Ovary (tissue), 9 donors: Measurements from ENCODE around the gene MANEAL. TPM values are rescaled to one million over a fixed set of nuclear protein-coding genes. Genes with fewer than 3 reads are reported as not detected.

ENCODE experiments used
- DNase-seq, 5 donors: peaks; one replicate each; pipeline ENCODE4 v3.0.0-alpha.2; 2019 to 2020
- H3K27ac ChIP-seq, 2 donors: fragments of 200-600 bp; one replicate each; pipeline versions ENCODE4 v1.5.1 to v1.8.0; 2019 to 2022
- H3K27me3 ChIP-seq: fragments of 200-600 bp; one replicate; pipeline ENCODE4 v1.8.0; 2022
- H3K36me3 ChIP-seq: fragments of 200-600 bp; sonication (generic); one replicate; pipeline ENCODE4 v1.5.1; 2019
- H3K4me1 ChIP-seq: one replicate; pipeline ENCODE4 v1.8.1; 2013; ENCODE audit warnings: mild to moderate bottlenecking, moderate library complexity; ENCODE audit not compliant: insufficient read depth
- H3K4me3 ChIP-seq: fragments of 200-600 bp; sonication (generic); one replicate; pipeline ENCODE4 v1.5.1; 2017
- H3K9me3 ChIP-seq, 2 donors: fragments of 200-600 bp in 1 of 2; sonication (generic) in 1 of 2; one replicate each; pipeline versions ENCODE4 v1.5.1 to v1.8.1; 2013 to 2019; ENCODE audit warnings: mild to moderate bottlenecking in 1 of 2, moderate library complexity in 1 of 2
- EP300 ChIP-seq: sonication (generic); formaldehyde crosslinking; IDR thresholded peaks from one replicate; pipeline ENCODE4 v1.6.1; 2017; ENCODE audit warnings: antibody characterized with exemption
- POLR2A ChIP-seq: fragments of 450-650 bp; IDR thresholded peaks from one replicate; pipeline ENCODE4 v1.6.1; 2017; ENCODE audit warnings: antibody characterized with exemption, mild to moderate bottlenecking, moderate library complexity
- WGBS, 3 donors: extraction: QIAGEN DNeasy Blood & Tissue Kit in 1 of 3; methylation state at CpG; one replicate each; pipeline versions ENCODE4 v1.1.5 to v1.1.7; 2013 to 2017; 5-methylcytosine and 5-hydroxymethylcytosine counted together
- intact Hi-C, 4 donors: fragments of 100-400 bp; cut with DNase I; formaldehyde crosslinking; loops; one replicate each; pipeline versions ENCODE4 v1.11.0 to v1.15.1; 2022 to 2023
- polyA plus RNA-seq, 2 donors: library from polyadenylated mRNA; stranded (reverse); fragments of 200-250 nt in 1 of 2; fragments of 350-450 nt in 1 of 2; fragmentation: Illumina TruSeq in 1 of 2; extraction: RNeasy Lipid Tissue Mini Kit (QIAGEN cat#74804) in 1 of 2; gene quantifications; one replicate each; pipeline ENCODE4 v1.2.3, GENCODE V29; 2013 to 2014
- total RNA-seq, 7 donors: library from RNA; depleted of rRNA in 2 of 7; stranded (reverse); fragments of >200 nt in 2 of 7; fragmentation: NEBNext Ultra II Directional in 3 of 7; extraction: Animal tissue kit (Norgen Biotek cat#: 25700) in 3 of 7; gene quantifications; one replicate each; pipeline versions ENCODE4 v1.1.0 to v1.2.4, GENCODE V29; 2016 to 2023
- TF ChIP-seq, protein P1 (sequence below), 3 donors: fragments of 450-650 bp in 2 of 3; fragments of 200-600 bp in 1 of 3; IDR thresholded peaks; one replicate each; pipeline versions ENCODE4 v1.5.1 to v1.8.0; 2016 to 2022; ENCODE audit warnings: antibody characterized with exemption in 3 of 3, mild to moderate bottlenecking in 1 of 3
- donor health status: DM: no; HTN: no; CAD: no; lungs with moderate emphysema.
- donor health status: DM: no; HTN: no; CAD: no.
- donor health status: Bipolar disorder and iron deficiency.
- donor health status: DM: yes; HTN: yes; CAD: no.
- donor health status: DM: no; HTN: no; CAD: no.
- donor health status: DM: yes; HTN: yes; CAD: no.

MANEAL gene
- total and polyA plus RNA-seq, 9 donors: 0.66 to 3.7 (median 1.7) TPM; not detected in 1

DNA sequence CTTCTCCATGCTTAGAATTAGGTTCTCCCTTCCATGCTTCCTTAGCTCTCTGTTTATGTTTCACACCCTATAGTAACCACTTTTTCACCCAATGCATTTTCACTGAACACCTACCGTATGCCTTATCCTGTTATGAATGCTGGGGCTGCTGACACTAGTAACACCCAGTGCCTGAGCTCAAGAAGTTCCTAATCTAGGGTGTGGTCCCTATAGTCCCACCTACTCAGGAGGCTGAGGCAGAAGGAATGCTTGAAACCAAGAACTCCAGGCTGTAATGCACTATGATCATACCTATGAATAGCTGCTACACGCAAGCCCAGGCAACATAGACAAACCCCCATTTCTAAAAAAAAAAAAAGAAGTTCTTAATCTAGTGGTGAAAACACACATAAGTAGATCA lies 34.2 kb upstream of the MANEAL start:
- no peak for TF ChIP-seq EP300
- no peak for TF ChIP-seq POLR2A
- TF ChIP-seq, protein P1, sequence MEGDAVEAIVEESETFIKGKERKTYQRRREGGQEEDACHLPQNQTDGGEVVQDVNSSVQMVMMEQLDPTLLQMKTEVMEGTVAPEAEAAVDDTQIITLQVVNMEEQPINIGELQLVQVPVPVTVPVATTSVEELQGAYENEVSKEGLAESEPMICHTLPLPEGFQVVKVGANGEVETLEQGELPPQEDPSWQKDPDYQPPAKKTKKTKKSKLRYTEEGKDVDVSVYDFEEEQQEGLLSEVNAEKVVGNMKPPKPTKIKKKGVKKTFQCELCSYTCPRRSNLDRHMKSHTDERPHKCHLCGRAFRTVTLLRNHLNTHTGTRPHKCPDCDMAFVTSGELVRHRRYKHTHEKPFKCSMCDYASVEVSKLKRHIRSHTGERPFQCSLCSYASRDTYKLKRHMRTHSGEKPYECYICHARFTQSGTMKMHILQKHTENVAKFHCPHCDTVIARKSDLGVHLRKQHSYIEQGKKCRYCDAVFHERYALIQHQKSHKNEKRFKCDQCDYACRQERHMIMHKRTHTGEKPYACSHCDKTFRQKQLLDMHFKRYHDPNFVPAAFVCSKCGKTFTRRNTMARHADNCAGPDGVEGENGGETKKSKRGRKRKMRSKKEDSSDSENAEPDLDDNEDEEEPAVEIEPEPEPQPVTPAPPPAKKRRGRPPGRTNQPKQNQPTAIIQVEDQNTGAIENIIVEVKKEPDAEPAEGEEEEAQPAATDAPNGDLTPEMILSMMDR (IDR thresholded peaks at IDR 0.05): no peak
- Histone ChIP-seq H3K4me1 (no peaks in the 10 kb centered on the region), H3K27me3 (no peaks in the 10 kb centered on the region), H3K4me3 (no peak overlapping the region), H3K27ac (no peak overlapping the region), H3K9me3 (no peaks in the 10 kb centered on the region), H3K36me3 (no peaks in the 10 kb centered on the region)
- WGBS, 3 donors: 79 to 89% (median 82%) methylated on average over 2 of the region's 2 CpGs
- intact Hi-C loops: no loop called here
- no peak for DNase-seq

DNA sequence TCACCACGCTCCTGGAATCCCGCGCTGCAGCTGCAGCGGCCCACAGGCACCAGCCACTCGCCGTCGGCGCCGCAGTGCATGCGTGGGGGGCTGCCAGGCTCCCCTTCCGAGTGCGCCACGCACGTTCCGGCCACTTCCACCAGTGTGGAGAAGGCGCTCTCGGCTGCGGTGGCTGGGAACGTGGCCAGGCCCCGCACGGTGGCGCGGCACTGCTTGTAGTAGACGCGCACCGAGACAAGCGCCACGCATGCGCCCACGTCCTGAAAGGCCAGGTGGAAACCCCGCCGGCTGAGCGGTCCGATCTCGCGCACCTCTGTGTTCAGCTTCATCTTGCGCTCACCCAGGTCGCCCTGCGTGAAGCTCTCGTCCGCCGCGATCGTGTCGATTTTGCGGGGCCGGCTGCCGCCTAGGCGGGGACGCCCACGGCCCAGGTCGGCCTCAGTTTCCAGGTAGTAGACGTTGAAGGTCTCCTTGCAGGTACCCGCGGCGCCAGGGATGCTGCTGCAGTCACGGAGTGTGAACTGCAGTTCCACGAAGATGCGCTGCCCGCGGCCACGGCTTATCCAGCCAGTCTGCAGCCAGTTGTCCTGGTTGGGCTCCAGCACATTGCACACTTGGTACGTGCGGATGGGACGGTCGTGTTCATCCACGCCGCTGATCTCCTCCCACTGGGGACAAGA lies 32.1 kb upstream of the MANEAL start:
- Histone ChIP-seq H3K9me3 (no peaks in the 10 kb centered on the region), H3K36me3 (no peaks in the 10 kb centered on the region), H3K4me1 (no peaks in the 10 kb centered on the region), H3K27ac (no peak overlapping the region), H3K27me3 (no peaks in the 10 kb centered on the region), H3K4me3 (no peak overlapping the region)
- 46 to 55% (median 54%) methylated on average over 59 to 68 of the region's 68 CpGs for WGBS, 3 donors
- no peak for TF ChIP-seq POLR2A
- TF ChIP-seq, protein P1 (IDR thresholded peaks at IDR 0.05): no peak
- no peak for TF ChIP-seq EP300
- intact Hi-C loops: no loop called here
- DNase-seq: no peak

DNA sequence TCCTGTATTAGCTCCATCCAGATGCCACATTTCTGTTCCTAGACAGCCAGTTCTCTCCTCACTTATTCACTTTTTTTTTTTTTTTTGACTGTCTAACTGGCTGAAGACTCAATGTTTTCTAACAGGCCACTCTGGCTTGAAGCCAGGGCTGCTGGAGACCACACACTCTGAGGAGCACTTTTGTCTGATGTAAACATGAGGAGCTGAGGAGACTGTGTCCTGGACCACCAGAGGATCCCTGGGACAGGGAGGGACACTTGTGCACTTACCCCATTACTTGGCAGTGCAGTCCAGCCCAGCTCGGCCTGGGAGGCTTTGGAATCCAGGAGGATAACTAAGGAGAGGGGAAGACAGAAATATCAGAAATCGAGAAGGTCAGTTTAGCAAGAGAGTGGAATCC lies 31.1 kb upstream of the MANEAL start:
- no peak for DNase-seq
- Histone ChIP-seq H3K27ac (no peak overlapping the region), H3K9me3 (no peaks in the 10 kb centered on the region), H3K4me3 (no peak overlapping the region), H3K36me3 (no peaks in the 10 kb centered on the region), H3K27me3 (no peaks in the 10 kb centered on the region), H3K4me1 (no peaks in the 10 kb centered on the region)
- 55 to 71% (median 63%) methylated on average over 2 of the region's 2 CpGs for WGBS, 3 donors
- intact Hi-C loops: no loop called here
- no peak for TF ChIP-seq EP300
- no peak for TF ChIP-seq POLR2A
- TF ChIP-seq, protein P1 (IDR thresholded peaks at IDR 0.05): no peak

DNA sequence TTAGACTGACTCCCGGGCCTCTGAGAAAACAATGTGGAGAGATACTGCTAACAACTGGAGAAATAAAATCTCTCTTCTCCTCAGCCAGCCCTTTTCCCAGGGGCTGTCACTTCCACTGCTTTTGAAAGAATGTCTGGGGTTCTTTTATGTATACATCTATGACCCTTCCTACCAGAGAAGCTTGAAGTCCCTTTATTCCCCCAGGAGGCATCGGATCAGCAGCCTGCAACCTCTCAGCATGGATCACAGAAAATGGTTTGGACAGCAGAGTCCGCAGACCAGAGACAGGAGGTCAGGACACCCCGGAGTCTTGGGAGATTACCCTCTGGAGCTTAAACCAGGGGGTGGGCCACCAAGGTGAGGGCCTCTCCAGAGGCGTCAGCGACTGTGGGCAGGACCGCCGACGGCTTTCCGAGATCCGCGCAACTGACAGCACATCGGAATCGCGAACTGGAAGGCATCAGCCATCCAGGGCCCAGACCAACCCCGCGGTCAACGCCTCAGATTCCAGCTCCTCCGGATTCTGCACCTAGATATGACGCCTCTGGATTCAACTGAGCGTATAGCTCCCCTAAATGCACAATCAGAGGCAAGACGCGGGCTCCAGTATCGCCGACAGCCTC lies 29.7 kb upstream of the MANEAL start:
- intact Hi-C loops: no loop called here
- no peak for DNase-seq
- no peak overlapping the region for H3K4me3 ChIP-seq
- H3K9me3 ChIP-seq: no peaks in the 10 kb centered on the region
- no peaks in the 10 kb centered on the region for H3K27me3 ChIP-seq
- no peaks in the 10 kb centered on the region for H3K4me1 ChIP-seq
- 19 to 23% (median 19%) methylated on average over 25 of the region's 25 CpGs for WGBS, 3 donors
- H3K27ac ChIP-seq: no peak overlapping the region
- no peaks in the 10 kb centered on the region for H3K36me3 ChIP-seq
- TF ChIP-seq POLR2A: no peak
- no peak for TF ChIP-seq EP300
- TF ChIP-seq, protein P1 (IDR thresholded peaks at IDR 0.05): no peak
